ENCODE data around the gene PTPRQ.

GRCh38 chr12:80700327-80700726, 256.3 kb downstream of the PTPRQ start:
- TF ChIP-seq POLR2AphosphoS5 (IDR thresholded peaks at IDR 0.05) (no peak), CTCF (IDR thresholded peaks at IDR 0.05) (no peak), POLR2A (IDR thresholded peaks at IDR 0.05) (no peak)

Measured in gastroesophageal sphincter (tissue), 3 donors.